ENCODE measurements around the gene ALDH1L1.

GRCh38 chr3:126160243-126161210 is 19.9 kb downstream of the ALDH1L1 start:
- TF ChIP-seq GATA2 (IDR thresholded peaks at IDR 0.05; ENCODE audit: low read depth, low read length) (no peak), GATA3 (IDR thresholded peaks at IDR 0.05; ENCODE audit: low read depth, low read length) (no peak)
